Activated naive CD4-positive, alpha-beta T cell treated with anti-CD3 and anti-CD28 coated beads, Interleukin-2, amount 10 ng/mL, durations not matched to agents 7 days and 5 days (primary cell): ENCODE data around the gene HSD11B2.

Experiments used
- CTCF ChIA-PET: fragments of 350-600 bp; sonication (Branson Sonifier 250); formaldehyde crosslinking; loops from one replicate; lab custom pipeline; 2021; ENCODE audit warnings: antibody characterized with exemption; lab: Charles Lee
- DNase-seq: peaks from one replicate; pipeline ENCODE4 v3.0.0-alpha.2; 2020
- H3K27ac Mint-ChIP-seq: one replicate; pipeline ENCODE4 v1.8.0; 2021; ENCODE audit warnings: mild to moderate bottlenecking, moderate library complexity, mixed read lengths
- H3K27me3 Mint-ChIP-seq: one replicate; pipeline ENCODE4 v1.8.0; 2021; ENCODE audit warnings: mild to moderate bottlenecking, mixed read lengths
- H3K36me3 Mint-ChIP-seq: one replicate; pipeline ENCODE4 v1.8.0; 2021; ENCODE audit warnings: mixed read lengths
- H3K4me1 Mint-ChIP-seq: one replicate; pipeline ENCODE4 v1.8.0; 2021; ENCODE audit warnings: mixed read lengths
- H3K4me3 Mint-ChIP-seq: one replicate; pipeline ENCODE4 v1.8.0; 2021; ENCODE audit warnings: mild to moderate bottlenecking, moderate library complexity, mixed read lengths
- H3K9me3 Mint-ChIP-seq: one replicate; pipeline ENCODE4 v1.8.0; 2021; ENCODE audit warnings: mixed read lengths

The HSD11B2 gene

DNA sequence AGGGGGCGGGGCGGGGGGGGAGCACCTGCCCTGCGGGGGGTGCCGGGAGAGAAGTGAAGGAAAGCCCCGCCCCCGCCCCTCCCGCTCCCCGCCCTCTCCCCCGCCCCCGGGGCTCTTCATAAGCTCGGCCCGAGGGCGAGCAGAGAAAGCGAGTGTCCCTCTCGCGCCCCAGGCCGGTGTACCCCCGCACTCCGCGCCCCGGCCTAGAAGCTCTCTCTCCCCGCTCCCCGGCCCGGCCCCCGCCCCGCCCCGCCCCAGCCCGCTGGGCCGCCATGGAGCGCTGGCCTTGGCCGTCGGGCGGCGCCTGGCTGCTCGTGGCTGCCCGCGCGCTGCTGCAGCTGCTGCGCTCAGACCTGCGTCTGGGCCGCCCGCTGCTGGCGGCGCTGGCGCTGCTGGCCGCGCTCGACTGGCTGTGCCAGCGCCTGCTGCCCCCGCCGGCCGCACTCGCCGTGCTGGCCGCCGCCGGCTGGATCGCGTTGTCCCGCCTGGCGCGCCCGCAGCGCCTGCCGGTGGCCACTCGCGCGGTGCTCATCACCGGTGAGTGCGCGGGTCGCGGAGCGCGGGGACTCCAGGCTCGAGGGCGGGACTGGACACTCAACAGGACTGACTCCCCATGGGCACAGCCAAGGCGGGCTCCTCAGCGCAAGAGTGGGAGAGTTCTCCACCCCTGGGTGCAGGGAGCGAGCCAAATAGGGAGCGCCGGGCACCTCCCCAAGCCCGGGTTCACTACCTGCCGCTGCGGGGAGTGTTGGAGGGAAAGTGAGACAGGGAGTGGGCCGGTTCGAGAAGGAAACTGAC is at the start of gene HSD11B2:
TSS of gene HSD11B2 (plus strand) at position 145 of the 798 bp plus-strand sequence. CDS start at position 273, 128 bp downstream.
- Mint-ChIP-seq H3K4me3 (peak within 1 kb of the TSS; percentile 73), H3K27ac (no peak within 1 kb of the TSS), H3K9me3 (no peaks in the 10 kb centered on the region), H3K36me3 (no peaks in the 10 kb centered on the region), H3K27me3 (peaks cover 73% of the 10 kb centered on the region), H3K4me1 (peaks cover 10% of the 10 kb centered on the region)
- peak; percentile 57 for DNase-seq
- CTCF ChIA-PET, result interaction anchor here (1.1 to 4.9 kb wide), 2 partner anchors 16 to 83 kb away, joined by 4 to 24 read pairs; no protein-coding TSS in a partner anchor

DNA sequence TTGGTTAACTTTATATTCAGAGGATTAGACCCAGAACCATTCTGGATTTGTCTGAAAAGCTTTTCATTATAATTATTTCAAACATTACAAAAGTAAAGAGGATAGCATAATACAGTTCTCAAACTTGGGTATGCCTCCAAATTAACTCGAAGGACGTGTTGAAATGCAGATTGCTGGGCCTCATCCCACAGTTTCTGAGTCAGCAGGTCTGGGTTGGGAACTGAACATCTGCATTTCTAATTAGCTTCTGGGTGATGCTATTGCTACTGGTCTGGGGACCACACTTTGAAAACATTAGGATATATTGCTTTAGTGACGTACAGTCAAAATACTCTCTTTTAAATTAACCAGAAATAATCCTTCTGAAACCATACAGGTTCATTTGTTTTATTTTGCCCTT is 47.6 kb upstream of the HSD11B2 start:
- H3K27me3 Mint-ChIP-seq, result peaks cover 49% of the 10 kb centered on the region
- H3K36me3 Mint-ChIP-seq, result no peaks in the 10 kb centered on the region
- H3K4me3 Mint-ChIP-seq, result no peak overlapping the region
- H3K4me1 Mint-ChIP-seq, result no peaks in the 10 kb centered on the region
- no peak overlapping the region for H3K27ac Mint-ChIP-seq
- DNase-seq, result no peak
- CTCF ChIA-PET, result no interaction called here
- no peaks in the 10 kb centered on the region for H3K9me3 Mint-ChIP-seq

DNA sequence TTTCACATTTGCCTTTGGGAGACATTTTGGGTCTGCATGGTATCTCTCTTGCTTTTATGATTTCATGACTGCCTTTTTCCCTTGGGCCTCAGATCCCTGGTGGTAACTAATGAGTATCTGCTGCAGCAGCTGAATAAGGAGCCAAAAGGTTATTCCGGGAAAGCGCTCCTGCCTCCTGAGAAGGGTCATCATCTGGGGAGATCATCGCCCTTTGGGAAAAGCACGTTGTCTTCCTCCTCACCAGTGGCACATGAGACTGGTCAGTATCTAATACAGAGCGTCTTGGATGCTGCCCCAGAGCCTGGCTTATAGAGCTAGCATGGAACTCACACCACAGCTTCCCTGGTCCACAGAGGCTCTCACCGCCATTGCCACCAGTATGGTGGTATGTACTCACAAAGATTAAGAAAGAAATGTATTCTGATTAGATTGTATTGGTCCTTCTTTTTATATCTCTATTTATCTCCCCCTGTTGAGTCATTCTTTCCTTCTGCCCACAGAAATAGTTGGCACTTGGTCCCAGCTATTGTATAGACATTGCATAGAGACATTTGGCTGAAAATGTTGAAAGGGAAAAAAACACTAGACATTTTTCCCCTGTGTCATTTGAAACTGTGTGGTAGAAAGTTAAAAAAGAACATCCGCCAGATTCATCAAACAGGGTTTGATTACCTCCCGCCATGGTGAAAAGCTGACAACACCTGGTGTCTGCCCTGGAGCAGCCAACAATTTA is 46.0 kb upstream of the HSD11B2 start:
- no peak overlapping the region for H3K27ac Mint-ChIP-seq
- CTCF ChIA-PET, result interaction anchor here (0.6 to 1.7 kb wide), 2 partner anchors 8 to 15 kb away, joined by 3 to 6 read pairs; partner anchors contain the start of gene TPPP3
- H3K4me3 Mint-ChIP-seq, result no peak overlapping the region
- H3K27me3 Mint-ChIP-seq, result peaks cover 66% of the 10 kb centered on the region
- no peaks in the 10 kb centered on the region for H3K36me3 Mint-ChIP-seq
- DNase-seq, result no peak
- H3K4me1 Mint-ChIP-seq, result no peaks in the 10 kb centered on the region
- no peaks in the 10 kb centered on the region for H3K9me3 Mint-ChIP-seq

DNA sequence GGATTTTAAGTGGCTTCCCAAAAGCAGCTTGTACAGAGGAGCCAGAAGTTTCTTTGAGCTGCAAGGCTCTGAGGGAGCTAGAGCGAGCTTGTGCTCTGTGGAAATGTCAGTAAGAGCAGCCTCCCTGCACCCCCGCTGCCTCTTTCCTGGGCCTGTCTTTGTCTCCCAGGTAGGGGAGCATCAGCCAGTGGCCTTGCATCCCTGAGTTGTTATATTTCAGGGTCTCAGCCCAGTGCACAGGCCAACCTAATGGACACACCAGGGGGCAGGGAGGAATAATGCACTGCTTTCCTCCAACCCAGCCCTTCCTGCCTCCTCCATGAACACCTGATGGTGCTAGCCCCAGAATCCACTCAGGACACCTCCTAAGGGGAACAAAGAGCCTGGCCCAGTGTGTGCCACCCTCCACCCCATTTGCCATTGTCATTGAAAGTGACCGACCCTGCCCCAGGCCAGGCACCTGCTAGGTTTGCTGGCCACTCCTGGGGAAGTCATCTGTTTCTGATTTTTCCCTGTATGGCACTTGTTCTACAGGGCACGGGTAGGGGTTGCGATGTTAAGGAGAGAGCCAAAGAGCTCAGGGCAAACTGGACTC is 44.0 kb upstream of the HSD11B2 start:
- Mint-ChIP-seq H3K4me1 (no peaks in the 10 kb centered on the region), H3K27ac (no peak overlapping the region)

DNA sequence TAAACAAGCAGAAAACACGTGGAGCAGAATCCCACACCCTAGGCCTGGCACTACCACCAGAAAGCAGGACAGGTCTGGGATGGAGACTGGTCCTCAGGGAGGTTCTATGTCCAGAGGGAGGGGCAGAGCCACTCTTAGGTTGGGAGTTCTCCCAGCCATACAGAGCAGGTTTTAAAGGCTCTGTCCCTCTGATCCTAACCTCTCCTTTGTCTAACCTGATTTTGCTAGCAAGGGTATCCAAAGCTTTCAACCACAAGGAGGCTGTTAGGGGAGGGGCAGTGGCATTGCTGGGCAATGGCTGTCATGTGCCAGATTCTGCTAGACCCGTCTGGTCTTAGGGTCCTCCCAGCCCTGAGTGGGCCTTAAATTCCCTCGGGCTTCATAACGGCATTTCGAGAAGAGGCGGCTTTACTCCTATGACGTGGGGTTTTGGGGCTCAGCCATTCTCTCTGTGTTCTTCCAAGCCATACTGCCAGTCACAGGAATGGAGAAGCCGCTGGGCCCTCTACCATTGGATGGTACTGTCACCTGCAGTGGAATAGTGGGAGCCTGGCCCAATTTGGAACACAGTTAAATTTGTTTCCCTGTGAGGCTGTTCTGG is 43.3 kb upstream of the HSD11B2 start:
- H3K4me3 Mint-ChIP-seq, result no peak overlapping the region
- DNase-seq, result no peak
- H3K27me3 Mint-ChIP-seq, result peaks cover 81% of the 10 kb centered on the region
- CTCF ChIA-PET, result interaction anchor here (0.6 to 4.2 kb wide), 3 partner anchors 12 to 187 kb away, joined by 3 to 18 read pairs (median 3); no protein-coding TSS in a partner anchor
- H3K9me3 Mint-ChIP-seq, result no peaks in the 10 kb centered on the region
- H3K27ac Mint-ChIP-seq, result no peak overlapping the region
- H3K4me1 Mint-ChIP-seq, result peaks cover 2% of the 10 kb centered on the region
- H3K36me3 Mint-ChIP-seq, result no peaks in the 10 kb centered on the region

More for the DNA sequence above, 44.0 kb upstream of the HSD11B2 start:
- CTCF ChIA-PET, result interaction anchor here (1.0 to 4.2 kb wide), 2 partner anchors 12 to 187 kb away, joined by 3 to 18 read pairs; no protein-coding TSS in a partner anchor
- no peaks in the 10 kb centered on the region for H3K36me3 Mint-ChIP-seq
- H3K4me3 Mint-ChIP-seq, result no peak overlapping the region
- no peak for DNase-seq
- no peaks in the 10 kb centered on the region for H3K9me3 Mint-ChIP-seq
- peaks cover 81% of the 10 kb centered on the region for H3K27me3 Mint-ChIP-seq

DNA sequence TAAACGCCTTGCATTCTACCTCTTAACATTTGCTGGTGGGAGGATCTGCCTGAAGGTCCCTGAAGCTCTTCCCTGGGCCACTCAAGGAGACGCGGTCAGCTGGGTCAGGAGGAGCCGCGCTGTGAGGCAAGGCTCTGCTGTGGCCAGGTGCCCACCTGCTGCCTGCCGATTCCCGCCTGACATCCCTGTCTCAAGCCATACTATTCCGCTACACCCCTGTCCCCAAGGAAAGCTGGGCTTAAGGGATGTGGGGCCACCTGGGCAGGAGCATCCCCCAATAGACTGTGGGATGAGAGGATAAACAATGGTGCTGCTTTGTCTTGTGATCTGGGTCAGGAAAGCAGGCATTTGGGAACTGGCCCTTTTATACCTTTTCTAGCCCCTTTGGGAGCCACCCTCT is 42.7 kb upstream of the HSD11B2 start:
- Mint-ChIP-seq H3K27ac (no peak overlapping the region), H3K4me3 (no peak overlapping the region), H3K4me1 (peaks cover 2% of the 10 kb centered on the region), H3K9me3 (no peaks in the 10 kb centered on the region), H3K36me3 (no peaks in the 10 kb centered on the region), H3K27me3 (peaks cover 86% of the 10 kb centered on the region)
- no peak for DNase-seq
- CTCF ChIA-PET, result interaction anchor here (0.6 to 4.2 kb wide), 2 partner anchors 11 to 112 kb away, joined by 3 to 18 read pairs; no protein-coding TSS in a partner anchor

DNA sequence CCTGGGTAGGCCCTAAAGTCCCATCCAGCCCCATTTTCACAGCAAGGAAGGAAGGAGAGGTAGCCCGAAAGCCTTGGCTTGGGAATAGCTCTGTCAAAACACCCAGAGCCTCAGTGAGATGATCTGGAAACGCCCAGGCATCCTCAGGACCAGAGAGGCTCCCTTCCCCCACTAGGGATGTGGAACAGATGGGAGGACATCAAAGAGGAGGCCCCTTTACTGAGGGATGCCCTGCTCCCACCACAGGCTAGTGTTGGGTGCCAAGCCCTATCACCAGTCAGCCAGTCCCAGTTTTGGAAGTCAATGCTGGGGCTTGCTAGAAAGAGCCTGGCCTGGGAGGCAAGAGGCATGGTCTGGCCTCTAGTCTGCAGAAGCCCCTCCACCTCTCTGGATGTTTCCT is 42.3 kb upstream of the HSD11B2 start:
- Mint-ChIP-seq H3K9me3 (no peaks in the 10 kb centered on the region), H3K4me3 (no peak overlapping the region), H3K4me1 (peaks cover 3% of the 10 kb centered on the region), H3K27me3 (peaks cover 90% of the 10 kb centered on the region), H3K27ac (no peak overlapping the region), H3K36me3 (no peaks in the 10 kb centered on the region)
- CTCF ChIA-PET, result interaction anchor here (4.2 kb wide), 1 partner anchor 11 kb away, joined by 18 read pairs; no protein-coding TSS in a partner anchor
- no peak for DNase-seq

DNA sequence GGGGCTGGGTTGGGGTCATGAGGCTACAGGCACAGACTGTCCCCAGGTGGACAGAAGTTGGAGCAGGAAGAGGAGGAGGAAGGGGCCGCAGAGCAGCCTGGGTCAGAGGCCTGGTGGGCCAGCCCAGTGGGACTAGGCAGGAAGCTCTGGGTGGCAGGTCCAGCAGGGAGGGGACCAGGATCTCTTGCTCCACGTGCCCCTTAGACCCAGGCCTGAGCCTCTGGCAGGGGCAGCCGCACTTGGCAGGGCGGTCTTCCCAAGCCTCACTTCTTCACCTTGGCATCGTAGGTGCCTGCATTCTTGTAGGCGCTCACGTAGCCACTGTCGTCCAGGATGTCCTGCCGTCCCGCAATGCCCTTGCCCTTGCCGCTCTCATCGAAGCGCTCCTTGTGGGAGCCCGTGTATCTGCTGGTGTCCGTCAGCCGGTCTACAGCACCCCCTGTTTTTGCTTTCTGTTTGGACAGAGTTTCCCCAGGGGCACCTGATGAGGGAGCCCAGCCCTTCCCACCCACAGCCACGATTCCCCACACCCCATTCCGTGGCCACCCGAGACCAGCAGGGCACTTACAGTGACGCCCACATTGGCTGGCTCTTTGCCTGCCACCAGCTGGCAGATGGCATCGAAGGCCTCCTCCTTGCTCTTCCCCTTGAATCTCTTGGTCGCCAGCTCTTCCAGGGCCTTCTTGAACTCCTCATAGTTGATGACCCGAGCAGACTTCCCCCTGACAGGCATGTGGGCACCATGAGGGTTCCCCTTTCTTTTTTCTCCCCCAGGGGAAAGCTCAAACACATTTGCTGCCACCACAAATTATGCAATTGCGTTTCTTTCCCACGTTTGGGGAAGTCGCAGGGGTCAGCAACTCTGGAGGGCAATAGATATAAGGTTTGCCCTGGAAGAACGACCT is 40.8 kb upstream of the HSD11B2 start:
- Mint-ChIP-seq H3K9me3 (no peaks in the 10 kb centered on the region), H3K36me3 (no peaks in the 10 kb centered on the region), H3K4me3 (no peak overlapping the region), H3K27me3 (peaks cover 95% of the 10 kb centered on the region), H3K4me1 (peaks cover 10% of the 10 kb centered on the region), H3K27ac (no peak overlapping the region)
- DNase-seq, result no peak
- CTCF ChIA-PET, result interaction anchor here (4.2 kb wide), 1 partner anchor 9 kb away, joined by 18 read pairs; no protein-coding TSS in a partner anchor

DNA sequence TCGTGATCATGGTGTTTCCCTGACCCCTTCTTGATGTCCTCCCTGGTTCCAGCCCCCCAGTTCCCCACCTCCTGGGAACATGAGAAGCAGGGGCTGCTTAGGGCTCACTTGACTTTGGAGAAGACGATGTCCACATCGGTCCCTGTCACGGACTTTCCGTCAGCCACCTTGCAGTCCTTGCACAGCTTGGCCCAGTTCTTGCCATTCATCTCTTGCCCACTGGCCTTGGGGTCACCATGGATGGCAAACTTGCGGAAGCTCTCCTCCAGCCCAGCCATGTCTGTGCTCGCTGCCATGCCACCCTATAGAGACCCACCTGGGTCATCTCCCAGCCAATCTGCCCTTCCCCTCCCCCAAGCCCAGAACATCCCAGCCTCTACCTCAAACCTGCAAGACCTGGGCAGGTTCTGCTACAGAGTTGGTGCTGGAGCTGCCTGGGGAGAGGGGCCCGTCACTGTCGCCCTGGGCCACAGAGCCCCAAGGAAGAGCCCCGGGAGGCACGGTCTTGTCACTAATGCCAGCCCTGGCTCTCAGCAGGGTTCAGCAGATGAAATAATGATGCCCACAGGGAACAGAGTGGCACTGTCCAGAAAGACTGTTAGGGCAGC is 40.0 kb upstream of the HSD11B2 start:
- no peaks in the 10 kb centered on the region for H3K9me3 Mint-ChIP-seq
- H3K4me3 Mint-ChIP-seq, result no peak overlapping the region
- H3K27me3 Mint-ChIP-seq, result peaks cover 95% of the 10 kb centered on the region
- CTCF ChIA-PET, result interaction anchor here (0.8 to 4.2 kb wide), 4 partner anchors 8 to 130 kb away, joined by 3 to 18 read pairs (median 4); no protein-coding TSS in a partner anchor
- DNase-seq, result no peak
- peaks cover 10% of the 10 kb centered on the region for H3K4me1 Mint-ChIP-seq
- H3K36me3 Mint-ChIP-seq, result no peaks in the 10 kb centered on the region
- no peak overlapping the region for H3K27ac Mint-ChIP-seq

DNA sequence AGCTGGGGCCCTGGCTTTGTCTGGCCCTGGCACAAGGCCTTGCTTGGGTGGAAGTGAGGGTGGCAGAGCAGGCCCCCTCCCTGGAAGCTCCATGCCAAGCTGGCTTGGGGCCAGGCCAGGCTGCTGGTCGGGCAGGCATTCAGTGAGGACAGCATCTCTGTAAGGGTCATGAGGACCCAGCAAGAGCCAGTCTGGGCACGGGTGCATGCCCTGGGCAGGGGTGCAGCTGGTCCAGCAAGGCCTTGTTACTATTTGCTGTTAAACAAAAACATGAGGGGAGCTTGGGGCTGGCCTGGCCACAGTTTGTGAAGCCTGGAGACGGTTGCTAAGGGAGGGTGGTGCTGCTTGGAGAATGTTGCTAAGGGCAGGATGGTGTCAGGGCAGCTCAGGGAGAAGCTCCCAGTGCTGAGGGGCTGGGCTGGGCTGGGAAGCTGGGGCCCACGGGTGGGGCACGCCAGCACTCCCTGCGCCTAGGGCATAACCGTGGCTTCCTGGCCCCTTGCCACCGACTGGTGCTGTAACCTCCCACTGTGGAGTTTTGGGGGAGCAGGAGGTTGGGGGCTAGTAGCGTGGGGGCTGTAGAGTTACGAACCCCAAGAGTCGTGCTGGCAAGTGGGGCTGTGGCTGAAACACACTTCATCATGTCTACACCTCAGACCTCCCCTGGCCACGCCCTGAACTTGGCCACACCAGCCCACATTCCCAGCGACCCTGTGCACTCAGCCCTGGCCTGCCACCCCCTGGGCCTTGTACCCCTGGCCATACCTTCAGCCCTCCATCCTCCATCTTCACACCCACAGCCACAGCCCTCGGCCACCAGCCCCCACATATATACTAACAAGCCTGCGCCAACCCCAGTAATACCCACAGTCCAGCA is 39.3 kb upstream of the HSD11B2 start:
- peaks cover 97% of the 10 kb centered on the region for H3K27me3 Mint-ChIP-seq
- H3K4me1 Mint-ChIP-seq, result peaks cover 10% of the 10 kb centered on the region
- no peak overlapping the region for H3K27ac Mint-ChIP-seq
- no peak overlapping the region for H3K4me3 Mint-ChIP-seq
- H3K9me3 Mint-ChIP-seq, result no peaks in the 10 kb centered on the region
- DNase-seq, result no peak
- CTCF ChIA-PET, result interaction anchor here (0.8 to 4.2 kb wide), 5 partner anchors 8 to 131 kb away, joined by 3 to 18 read pairs (median 4); no protein-coding TSS in a partner anchor
- H3K36me3 Mint-ChIP-seq, result no peaks in the 10 kb centered on the region

DNA sequence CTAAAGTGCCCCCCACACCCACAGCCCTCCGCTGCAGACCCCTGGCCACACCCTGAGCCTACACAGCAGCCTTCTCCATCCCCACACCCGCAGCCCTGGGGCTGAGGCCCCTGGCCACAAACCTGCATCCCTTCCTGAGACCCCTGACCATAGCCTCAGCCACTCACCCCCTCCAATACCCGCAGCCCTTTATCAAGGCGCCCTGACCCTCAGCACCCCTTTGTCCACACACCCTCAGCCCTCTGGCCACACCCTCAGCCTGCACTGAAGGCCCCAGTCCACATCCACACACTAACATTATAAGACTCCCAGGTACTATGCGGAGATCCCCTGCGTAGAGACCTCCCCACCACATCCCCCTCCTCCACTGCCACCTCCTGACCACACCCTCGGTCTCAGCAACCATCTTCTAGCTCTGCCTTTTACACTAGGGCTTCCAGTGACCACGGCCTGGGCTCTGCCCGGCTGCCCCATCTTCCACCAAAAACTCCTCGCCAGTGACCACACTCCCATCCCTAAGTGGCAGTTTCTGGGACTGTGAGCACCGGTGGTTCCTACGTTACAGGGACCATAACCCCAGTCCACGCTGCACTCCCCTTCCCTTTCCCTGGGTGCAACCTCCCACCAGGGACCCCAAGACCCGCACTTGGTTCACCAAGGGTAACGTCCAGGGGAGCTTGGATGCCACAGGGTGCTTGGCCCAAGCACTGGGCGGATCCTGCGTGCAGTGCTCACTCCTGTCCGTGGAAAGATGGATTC is 38.4 kb upstream of the HSD11B2 start:
- no peak for DNase-seq
- Mint-ChIP-seq H3K9me3 (no peaks in the 10 kb centered on the region), H3K4me3 (no peak overlapping the region), H3K4me1 (peaks cover 10% of the 10 kb centered on the region), H3K27ac (no peak overlapping the region), H3K36me3 (no peaks in the 10 kb centered on the region), H3K27me3 (peaks cover 97% of the 10 kb centered on the region)
- CTCF ChIA-PET, result interaction anchor here (1.1 to 1.8 kb wide), 6 partner anchors 8 to 132 kb away, joined by 3 to 6 read pairs (median 3); no protein-coding TSS in a partner anchor
